CD14-positive monocyte (primary cell): ENCODE measurements around the gene SVIL. TPM values are rescaled to one million over a fixed set of nuclear protein-coding genes. Genes with fewer than 3 reads are reported as not detected.

ENCODE experiments used
- DNase-seq, 3 donors: peaks; one replicate each; pipeline ENCODE4 v3.0.0-alpha.2; 2011 to 2022
- H2AFZ ChIP-seq: 2 replicates; pipeline ENCODE4 v1.6.0; 2012; ENCODE audit warnings: mild to moderate bottlenecking, low read depth, low read length, inconsistent platforms; ENCODE audit not compliant: insufficient read depth, poor library complexity, severe bottlenecking
- H3K27ac ChIP-seq, 2 donors: 1 replicate in 1 of 2; 2 replicates in 1 of 2; pipeline ENCODE4 v1.5.1; 2012 to 2013; ENCODE audit warnings: low read length in 2 of 2, control low read depth in 1 of 2, inconsistent platforms in 1 of 2, low read depth in 1 of 2, mild to moderate bottlenecking in 1 of 2
- H3K27me3 ChIP-seq, 2 donors: one replicate each; pipeline versions ENCODE4 v1.6.0 to v1.6.1; 2011 to 2013; ENCODE audit warnings: low read length in 2 of 2; ENCODE audit not compliant: control insufficient read depth in 2 of 2, insufficient read depth in 2 of 2
- H3K36me3 ChIP-seq, 2 donors: replicated peaks in 1 of 2; 1 replicate in 1 of 2; 2 replicates in 1 of 2; pipeline versions ENCODE4 v1.5.1 to v1.6.1; 2012 to 2013; ENCODE audit warnings: low read length in 2 of 2, control low read depth in 1 of 2, inconsistent platforms in 1 of 2, mild to moderate bottlenecking in 1 of 2; ENCODE audit not compliant: insufficient read depth in 2 of 2, control insufficient read depth in 1 of 2
- H3K4me1 ChIP-seq, 2 donors: 1 replicate in 1 of 2; 2 replicates in 1 of 2; pipeline versions ENCODE4 v1.5.1 to v1.6.1; 2012 to 2013; ENCODE audit warnings: low read length in 2 of 2, control low read depth in 1 of 2, inconsistent platforms in 1 of 2, mild to moderate bottlenecking in 1 of 2, moderate library complexity in 1 of 2; ENCODE audit not compliant: insufficient read depth in 2 of 2, control insufficient read depth in 1 of 2
- H3K4me2 ChIP-seq: replicated peaks from 2 replicates; pipeline ENCODE3; 2012; ENCODE audit warnings: low read length, moderate library complexity, mild to moderate bottlenecking; ENCODE audit not compliant: poor library complexity, severe bottlenecking; ENCODE audit errors: extremely low read depth
- H3K4me3 ChIP-seq, 3 experiments: fragments of 200-600 bp in 1 of 3; sonication (generic) in 1 of 3; replicated peaks in 1 of 3; 1 replicate in 2 of 3; 2 replicates in 1 of 3; pipeline ENCODE4 v1.5.1; 2011 to 2013; ENCODE audit warnings: low read length in 3 of 3, mild to moderate bottlenecking in 3 of 3, control low read depth in 2 of 3, low read depth in 2 of 3, inconsistent platforms in 1 of 3, moderate library complexity in 1 of 3
- H3K79me2 ChIP-seq: 2 replicates; pipeline ENCODE4 v1.6.0; 2012; ENCODE audit warnings: mild to moderate bottlenecking, control low read depth, inconsistent platforms, low read length, moderate library complexity; ENCODE audit not compliant: insufficient read depth
- H3K9ac ChIP-seq: 2 replicates; pipeline ENCODE4 v1.6.0; 2017; ENCODE audit warnings: low read length, mild to moderate bottlenecking; ENCODE audit not compliant: insufficient read depth, poor library complexity, severe bottlenecking
- H3K9me3 ChIP-seq, 2 donors: replicated peaks in 1 of 2; 1 replicate in 1 of 2; 2 replicates in 1 of 2; pipeline versions ENCODE4 v1.5.1 to v1.6.1; 2012 to 2013; ENCODE audit warnings: low read length in 2 of 2, control low read depth in 1 of 2; ENCODE audit not compliant: control insufficient read depth in 1 of 2, insufficient read depth in 1 of 2
- H4K20me1 ChIP-seq: 2 replicates; pipeline ENCODE4 v1.6.0; 2012; ENCODE audit warnings: mild to moderate bottlenecking, low read length, control low read depth, moderate library complexity; ENCODE audit not compliant: insufficient read depth
- H3K27ac Mint-ChIP-seq, 7 donors: one replicate each; pipeline ENCODE4 v1.8.0; 2020; ENCODE audit warnings: mild to moderate bottlenecking in 7 of 7, mixed read lengths in 7 of 7, moderate library complexity in 6 of 7, inconsistent platforms in 2 of 7
- H3K27me3 Mint-ChIP-seq, 3 donors: one replicate each; pipeline ENCODE4 v1.8.0; 2021 to 2022; ENCODE audit warnings: low read depth in 3 of 3, mild to moderate bottlenecking in 3 of 3, mixed read lengths in 3 of 3, moderate library complexity in 3 of 3, inconsistent platforms in 1 of 3
- H3K36me3 Mint-ChIP-seq, 2 donors: one replicate each; pipeline ENCODE4 v1.8.0; 2020; ENCODE audit warnings: mixed read lengths in 2 of 2, inconsistent platforms in 1 of 2, mild to moderate bottlenecking in 1 of 2
- H3K4me1 Mint-ChIP-seq: one replicate; pipeline ENCODE4 v1.8.0; 2020; ENCODE audit warnings: mild to moderate bottlenecking, mixed read lengths
- H3K4me3 Mint-ChIP-seq, 2 donors: one replicate each; pipeline ENCODE4 v1.8.0; 2020; ENCODE audit warnings: mild to moderate bottlenecking in 2 of 2, mixed read lengths in 2 of 2, moderate library complexity in 1 of 2
- H3K9me3 Mint-ChIP-seq, 7 donors: one replicate each; pipeline ENCODE4 v1.8.0; 2020 to 2022; ENCODE audit warnings: mixed read lengths in 7 of 7, mild to moderate bottlenecking in 6 of 7, moderate library complexity in 6 of 7, inconsistent platforms in 2 of 7
- CTCF ChIP-seq: fragments of 200-600 bp; IDR thresholded peaks from one replicate; pipeline ENCODE4 v1.8.0; 2022; ENCODE audit warnings: antibody characterized with exemption, mild to moderate bottlenecking
- WGBS: methylation state at CpG from one replicate; pipeline ENCODE4 v1.1.5; 2013; ENCODE audit warnings: missing lambda C conversion rate; ENCODE audit not compliant: insufficient coverage; 5-methylcytosine and 5-hydroxymethylcytosine counted together
- intact Hi-C, 2 donors: fragments of 100-400 bp; cut with micrococcal nuclease; formaldehyde crosslinking; loops; one replicate each; pipeline versions ENCODE4 v1.15.0 to v1.15.1; 2023
- polyA plus RNA-seq, 3 donors: library from polyadenylated mRNA; depleted of rRNA in 1 of 3; unstranded in 2 of 3; stranded (reverse) in 1 of 3; fragments of 300-500 nt in 2 of 3; fragments of >200 nt in 1 of 3; fragmentation: Illumina TruSeq in 2 of 3; gene quantifications; 1 replicate in 2 of 3; 2 replicates in 1 of 3; pipeline ENCODE4 v1.2.3, GENCODE V29; 2012 to 2021

The SVIL gene
- polyA plus RNA-seq, 3 donors: 2.1 to 14.3 (median 5.8) TPM

DNA sequence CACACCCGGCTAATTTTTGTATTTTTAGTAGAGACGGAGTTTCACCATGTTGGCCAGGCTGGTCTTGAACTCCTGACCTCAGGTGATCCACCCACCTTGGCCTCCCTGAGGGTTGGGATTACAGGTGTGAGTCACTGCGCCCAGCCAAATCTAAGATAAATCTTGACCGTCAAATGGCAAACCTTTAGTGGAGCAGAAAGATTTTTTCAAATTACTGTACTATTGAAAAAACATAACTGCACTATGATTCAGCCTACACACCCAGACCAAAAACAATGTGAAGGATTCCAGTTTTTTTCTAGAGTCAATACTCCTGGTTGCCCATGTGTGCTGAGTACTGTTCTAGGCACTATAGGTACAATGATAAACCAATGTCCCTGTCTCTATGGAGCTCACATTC lies 33.9 kb upstream of the SVIL start:
- H3K36me3 ChIP-seq: peaks cover 0 to 23% of the 10 kb centered on the region in 2 donors
- H4K20me1 ChIP-seq: no peaks in the 10 kb centered on the region
- Mint-ChIP-seq H3K36me3 (peaks cover 36 to 49% of the 10 kb centered on the region in 2 donors), H3K27me3 (no peaks in the 10 kb centered on the region), H3K4me1 (peaks cover 9% of the 10 kb centered on the region), H3K4me3 (no peak overlapping the region), H3K9me3 (peaks cover 0 to 4% (median 4%) of the 10 kb centered on the region in 7 donors), H3K27ac (peak overlapping the region in 3 of 7 donors; percentile 12 to 57 (median 55))
- DNase-seq: no peak
- peaks cover 6% of the 10 kb centered on the region for H3K79me2 ChIP-seq
- H2AFZ ChIP-seq: no peak overlapping the region
- H3K9me3 ChIP-seq: peaks cover 3% of the 10 kb centered on the region in 2 donors
- H3K27me3 ChIP-seq: no peaks in the 10 kb centered on the region
- H3K4me1 ChIP-seq: no peaks in the 10 kb centered on the region
- H3K27ac ChIP-seq: no peak overlapping the region
- no peak for TF ChIP-seq CTCF
- no peak overlapping the region for H3K4me2 ChIP-seq
- intact Hi-C loops: no loop called here
- H3K4me3 ChIP-seq: no peak overlapping the region
- WGBS: no CpG with 5 or more reads among the region's 4 CpGs
- H3K9ac ChIP-seq: no peak overlapping the region

GRCh38 chr10:29667191-29667590 lies 32.4 kb upstream of the SVIL start:
- Histone ChIP-seq H3K4me1 (no peaks in the 10 kb centered on the region), H3K4me2 (no peak overlapping the region), H3K27me3 (no peaks in the 10 kb centered on the region), H3K4me3 (no peak overlapping the region), H3K36me3 (peaks cover 0 to 20% of the 10 kb centered on the region in 2 donors), H3K79me2 (peaks cover 14% of the 10 kb centered on the region), H2AFZ (no peak overlapping the region), H3K9me3 (no peaks in the 10 kb centered on the region), H3K9ac (no peak overlapping the region), H4K20me1 (no peaks in the 10 kb centered on the region), H3K27ac (no peak overlapping the region)
- WGBS: no CpG with 5 or more reads among the region's 3 CpGs
- no peak overlapping the region for H3K4me3 Mint-ChIP-seq
- no peak for TF ChIP-seq CTCF
- peaks cover 7% of the 10 kb centered on the region for H3K4me1 Mint-ChIP-seq
- H3K9me3 Mint-ChIP-seq: no peaks in the 10 kb centered on the region
- H3K27ac Mint-ChIP-seq: peak overlapping the region in 2 of 7 donors; percentile 9 to 40
- DNase-seq: no peak
- no peaks in the 10 kb centered on the region for H3K27me3 Mint-ChIP-seq
- H3K36me3 Mint-ChIP-seq: peaks cover 33 to 44% of the 10 kb centered on the region in 2 donors
- intact Hi-C loops: no loop called here
